NCI-H2081 treated with DMSO at 0.1 percent for 48 hours (cell line): ENCODE measurements around the gene SPATA2.

Source experiments
- DNase-seq: peaks from one replicate; lab custom pipeline; 2025; lab: John Stamatoyannopoulos, UW

SPATA2 gene

DNA sequence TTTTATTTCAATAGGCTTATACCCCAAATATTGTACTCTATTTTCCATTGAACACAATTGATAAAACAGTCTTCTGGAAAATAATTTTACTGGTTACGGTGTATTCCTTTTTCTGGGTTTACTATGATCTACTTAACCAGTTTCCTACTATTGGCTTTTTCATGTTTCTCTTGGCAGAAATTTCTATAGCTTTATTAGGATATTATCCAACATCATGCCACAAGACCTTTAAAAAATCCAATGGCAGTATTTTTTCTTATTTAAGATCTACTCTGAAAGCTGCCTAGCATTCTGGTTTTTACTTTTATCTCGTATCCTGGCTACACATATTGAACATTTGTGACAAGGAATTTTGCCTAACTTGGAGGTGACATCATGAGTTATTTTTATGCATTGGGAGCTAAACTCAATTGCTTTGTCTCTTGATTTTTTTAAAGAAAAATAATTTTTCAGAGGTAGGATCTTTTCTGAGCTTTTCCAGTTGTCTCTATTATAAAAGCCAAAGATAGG lies 57.2 kb downstream of the SPATA2 start:
- DNase-seq, result no peak

DNA sequence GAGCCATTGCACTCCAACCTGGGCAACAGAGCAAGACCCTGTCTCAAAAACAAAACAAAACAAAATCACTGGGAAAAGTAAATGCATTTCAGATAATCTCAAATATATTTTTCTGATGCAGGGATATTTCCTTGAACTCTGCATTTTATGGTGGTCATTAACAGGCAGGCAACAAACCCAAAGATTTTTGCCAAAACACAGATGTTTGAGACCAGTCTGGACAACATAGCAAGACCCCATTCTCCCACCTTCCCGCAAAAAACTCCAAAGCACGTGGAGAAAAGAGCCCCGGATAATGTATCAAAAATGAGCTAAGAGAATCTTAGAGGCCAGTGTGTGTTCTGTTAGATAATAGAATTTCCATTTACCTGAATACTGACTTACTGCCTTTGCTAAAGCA lies 58.4 kb downstream of the SPATA2 start:
- no peak for DNase-seq

GRCh38 chr20:49854190-49854875 lies 61.0 kb downstream of the SPATA2 start:
- DNase-seq, result no peak

GRCh38 chr20:49853640-49854039 lies 61.7 kb downstream of the SPATA2 start:
- DNase-seq, result no peak
